ENCODE results near the gene DNAJC13. TPM values are rescaled to one million over a fixed set of nuclear protein-coding genes. Genes with fewer than 3 reads are reported as not detected.

The DNAJC13 gene
- total RNA-seq, 1 donor from 2014 or later: 45.5 TPM

DNA sequence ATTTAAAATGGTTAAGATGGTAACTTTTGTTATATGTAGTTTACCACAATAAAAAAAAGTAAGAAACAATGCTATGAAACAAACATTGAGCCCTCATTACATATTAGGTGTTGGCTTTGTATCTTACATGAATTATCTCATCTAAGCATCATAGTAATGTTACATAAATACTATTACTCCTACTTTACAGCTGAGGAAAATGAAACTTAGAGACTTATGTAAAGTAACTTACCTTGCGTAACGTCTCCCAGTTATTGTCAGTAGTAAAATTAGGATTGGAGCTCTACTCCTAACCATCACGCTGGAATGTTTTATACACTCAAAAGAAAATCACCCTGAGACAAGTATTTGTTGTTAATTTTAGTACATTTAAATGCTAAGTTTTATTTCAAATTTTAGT lies 42.2 kb downstream of the DNAJC13 start:
- DNase-seq (ENCODE audit: low spot score): no peak

DNA sequence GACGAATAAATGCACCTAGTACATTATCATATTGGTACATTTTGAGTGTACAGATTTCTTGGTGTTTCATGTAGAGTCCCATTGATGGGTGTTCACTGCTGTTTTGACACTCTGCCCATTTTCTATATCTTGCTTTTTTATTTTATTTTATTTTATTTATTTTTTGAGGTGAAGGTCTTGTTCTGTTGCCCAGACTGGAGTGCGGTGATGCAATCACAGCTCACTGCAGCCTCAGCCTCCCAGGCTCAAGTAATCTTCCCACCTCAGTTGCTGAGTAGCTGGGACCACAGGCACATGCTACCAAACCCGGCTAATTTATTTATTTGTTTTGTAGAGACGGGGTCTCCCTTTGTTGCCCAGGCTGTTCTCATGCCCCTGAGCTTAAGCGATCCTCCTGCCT lies 44.2 kb downstream of the DNAJC13 start:
- DNase-seq (ENCODE audit: low spot score): no peak

- DNase-seq (ENCODE audit: low spot score): no peak
These were observed 46.8 kb downstream of the DNAJC13 start for GRCh38 chr3:132464066-132464465.

DNA sequence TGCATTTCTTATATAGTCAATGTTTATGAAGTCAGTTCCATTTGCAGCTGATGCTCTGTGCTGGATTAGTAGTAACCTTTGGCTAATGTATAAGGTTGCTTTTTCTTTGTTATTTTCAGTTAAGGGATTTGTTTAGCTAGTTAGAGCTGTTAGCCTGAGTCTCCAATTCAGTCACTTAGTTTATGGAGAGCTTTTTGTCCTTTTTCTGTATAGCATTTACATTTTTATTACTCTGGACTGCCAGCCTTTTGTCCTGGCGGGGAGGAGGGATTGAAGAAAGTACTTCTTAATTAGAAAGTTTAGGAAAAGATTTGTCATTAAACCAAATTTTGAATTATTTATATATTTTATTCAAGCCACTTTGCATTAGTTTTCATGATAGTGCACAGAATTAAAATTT lies 52.0 kb downstream of the DNAJC13 start:
- no peak for DNase-seq (ENCODE audit: low spot score)

- DNase-seq (ENCODE audit: low spot score): no peak
These were observed 68.8 kb downstream of the DNAJC13 start for GRCh38 chr3:132486099-132486498.

GRCh38 chr3:132488151-132488550 lies 70.8 kb downstream of the DNAJC13 start:
- no peak for DNase-seq (ENCODE audit: low spot score)

GRCh38 chr3:132499071-132499470 lies 81.8 kb downstream of the DNAJC13 start:
- no peak for DNase-seq (ENCODE audit: low spot score)

GRCh38 chr3:132503559-132503958 lies 86.3 kb downstream of the DNAJC13 start:
- no peak for DNase-seq (ENCODE audit: low spot score)

DNA sequence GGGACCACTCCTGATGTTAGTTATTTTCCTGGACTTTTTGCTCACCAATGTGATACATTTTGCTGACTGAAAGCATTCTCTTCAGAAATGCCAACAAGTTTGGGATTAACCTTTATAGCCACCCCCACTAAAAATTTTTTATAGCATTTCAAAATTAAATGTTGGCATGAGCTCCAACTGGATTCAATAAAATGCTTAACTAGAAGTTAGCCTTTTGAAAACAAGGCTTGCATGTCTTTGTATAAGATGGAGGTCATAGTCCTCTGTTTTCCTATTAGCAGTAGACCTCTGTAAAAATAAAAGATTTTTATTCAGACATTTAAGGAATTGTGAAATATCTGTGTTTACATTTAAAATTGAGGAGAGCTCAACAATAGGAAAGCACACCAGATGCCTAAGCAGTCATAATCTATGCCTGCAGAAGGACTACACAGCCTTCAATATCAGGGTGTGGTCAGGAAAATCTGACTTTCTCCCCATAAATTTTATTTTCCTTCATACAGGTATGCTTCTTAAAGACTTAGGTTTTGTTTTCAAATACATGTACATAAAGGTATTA lies 87.2 kb downstream of the DNAJC13 start:
- DNase-seq (ENCODE audit: low spot score): no peak

DNA sequence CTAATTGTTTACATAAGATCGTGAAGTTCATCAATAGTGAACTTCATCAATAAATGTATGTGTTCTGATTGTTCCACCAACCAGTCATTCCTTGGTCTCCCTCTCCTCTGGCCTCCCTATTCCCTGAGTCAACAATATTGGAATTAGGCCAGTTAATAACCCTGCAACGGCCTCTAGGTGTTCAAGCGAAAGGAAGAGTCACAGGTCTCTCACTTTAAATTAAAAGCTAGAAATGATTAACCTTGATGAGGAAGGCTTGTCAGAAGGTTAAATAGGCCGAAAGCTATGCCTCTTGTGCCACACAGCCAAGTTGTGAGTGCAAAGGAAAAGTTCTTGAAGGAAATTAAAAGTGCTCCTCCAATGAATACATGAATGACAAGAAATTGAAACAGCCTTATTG lies 90.4 kb downstream of the DNAJC13 start:
- DNase-seq (ENCODE audit: low spot score): no peak

DNA sequence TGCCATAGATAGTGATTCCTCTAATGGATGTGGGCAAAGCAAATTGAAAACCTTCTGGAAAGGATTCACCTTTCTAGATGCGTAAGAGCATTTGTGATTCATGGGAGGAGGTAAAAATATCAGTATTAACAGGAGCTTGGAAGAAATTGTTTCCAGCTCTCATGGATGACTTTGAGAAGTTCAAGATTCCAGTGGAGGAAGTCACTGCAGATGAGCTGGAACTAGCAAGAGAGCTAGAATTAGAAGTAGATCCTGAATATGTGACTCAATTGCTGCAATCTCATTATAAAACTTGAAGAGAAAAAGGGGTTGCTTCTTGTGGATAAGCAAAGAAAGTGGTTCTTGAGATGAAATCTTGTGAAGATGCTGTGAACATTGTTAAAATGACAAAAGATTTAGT lies 91.8 kb downstream of the DNAJC13 start:
- DNase-seq (ENCODE audit: low spot score): no peak

DNA sequence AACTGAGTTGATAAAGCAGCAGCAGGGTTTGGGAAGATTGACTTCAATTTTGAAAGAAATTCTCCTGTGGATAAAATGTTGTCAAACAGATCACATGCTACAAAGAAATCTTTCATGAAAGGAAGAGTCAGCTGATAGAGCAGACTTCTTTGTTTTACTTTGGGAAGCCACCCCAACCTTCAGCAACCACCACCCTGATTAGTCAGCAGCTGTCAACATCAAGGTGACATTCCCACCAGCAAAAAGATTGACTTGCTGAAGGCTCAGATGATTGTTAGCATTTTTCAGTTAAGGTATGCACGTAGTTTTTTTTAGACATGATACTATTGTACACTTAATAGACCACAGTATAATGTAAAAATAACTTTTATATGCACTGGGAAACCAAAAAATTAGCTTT lies 92.2 kb downstream of the DNAJC13 start:
- no peak for DNase-seq (ENCODE audit: low spot score)

DNA sequence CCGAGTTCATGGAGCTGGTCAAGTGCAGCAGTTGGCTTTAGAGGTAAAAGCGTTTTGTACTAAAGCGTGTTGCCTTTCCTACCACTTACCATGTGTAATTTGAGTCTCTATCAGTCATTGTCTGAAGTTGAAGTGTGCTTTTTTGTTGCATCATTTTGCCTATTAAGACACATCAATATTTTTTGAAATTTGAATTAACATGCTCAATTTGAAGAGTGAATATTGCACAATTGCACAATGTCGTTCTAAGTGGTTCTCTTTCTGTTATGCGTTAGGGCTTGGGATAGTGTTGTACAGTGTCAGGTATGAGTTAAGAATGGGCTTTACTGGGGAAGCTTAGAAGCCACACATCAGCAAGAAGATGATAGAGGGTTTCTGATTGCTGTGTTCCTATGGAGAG lies 95.8 kb downstream of the DNAJC13 start:
- no peak for DNase-seq (ENCODE audit: low spot score)

DNA sequence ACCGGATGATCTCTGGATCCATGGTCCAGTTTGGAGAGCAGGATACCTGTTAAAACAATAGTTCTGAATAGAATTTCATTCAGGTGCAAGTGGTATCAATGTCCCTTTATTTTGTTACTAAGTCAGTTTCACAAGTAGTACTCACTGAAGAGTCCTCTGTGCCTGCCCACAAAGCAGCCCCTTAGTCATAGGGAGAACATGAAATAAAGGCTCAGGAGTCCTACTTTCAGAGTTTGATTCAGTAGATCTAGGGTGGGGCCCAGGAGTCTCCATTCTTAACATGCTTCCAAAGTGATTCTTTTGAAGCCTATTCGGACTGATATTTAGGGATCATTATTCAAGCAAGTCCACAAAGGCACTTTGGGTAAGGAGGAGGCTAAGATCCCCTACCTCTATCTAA lies 100.0 kb downstream of the DNAJC13 start:
- no peak for DNase-seq (ENCODE audit: low spot score)

- DNase-seq (ENCODE audit: low spot score): no peak
These were observed 102.6 kb downstream of the DNAJC13 start for GRCh38 chr3:132519914-132520313.

DNA sequence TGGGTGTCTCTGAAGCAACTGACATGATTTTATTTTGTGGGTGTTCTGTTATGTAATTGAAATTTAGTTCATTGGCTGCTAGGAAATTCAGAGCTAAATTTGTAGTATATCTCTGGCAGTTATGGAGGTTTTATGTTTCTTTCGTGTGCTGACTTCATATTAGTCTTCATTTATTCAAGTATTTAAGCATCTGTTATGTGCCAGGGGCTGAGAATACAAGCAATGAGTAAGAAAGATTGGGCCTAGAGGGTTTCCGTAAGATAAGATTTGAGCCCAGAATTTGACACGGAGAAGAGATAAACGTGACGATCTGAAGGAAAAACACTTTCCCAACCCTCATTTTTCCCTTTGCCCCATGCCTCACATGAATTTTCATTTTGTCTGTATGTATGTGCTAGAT lies 104.6 kb downstream of the DNAJC13 start:
- no peak for DNase-seq (ENCODE audit: low spot score)

- DNase-seq (ENCODE audit: low spot score): no peak
These were observed 105.1 kb downstream of the DNAJC13 start for GRCh38 chr3:132522353-132522752.

- no peak for DNase-seq (ENCODE audit: low spot score)
These were observed 113.3 kb downstream of the DNAJC13 start for GRCh38 chr3:132530624-132531023.

- DNase-seq (ENCODE audit: low spot score): no peak
These were observed 118.5 kb downstream of the DNAJC13 start for GRCh38 chr3:132535575-132536441.

GRCh38 chr3:132536442-132537153 lies 119.3 kb downstream of the DNAJC13 start:
- no peak for DNase-seq (ENCODE audit: low spot score)

- no peak for DNase-seq (ENCODE audit: low spot score)
These were observed 120.0 kb downstream of the DNAJC13 start for GRCh38 chr3:132537297-132537696.

DNA sequence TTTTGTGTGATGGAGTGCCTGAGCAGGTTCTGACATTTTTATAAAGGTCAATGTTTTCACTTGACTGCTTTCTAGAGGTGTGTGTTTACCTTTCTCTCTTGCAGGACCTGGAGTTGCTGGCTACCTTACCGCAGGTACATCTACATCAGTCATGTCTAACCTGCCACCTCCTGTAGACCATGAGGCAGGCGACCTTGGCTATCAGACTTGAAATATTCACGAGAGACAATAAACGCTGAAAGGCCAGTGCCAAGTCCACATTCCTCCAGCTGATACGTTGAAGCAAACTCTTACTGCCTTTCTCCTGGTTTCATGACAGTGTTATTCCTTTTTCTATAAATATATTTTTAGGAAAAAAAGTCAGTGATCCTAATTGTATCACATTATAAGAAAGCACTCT lies 120.8 kb downstream of the DNAJC13 start:
- no peak for DNase-seq (ENCODE audit: low spot score)

Measured in mesenteric fat pad (tissue), 1 donor.